Subcutaneous adipose tissue (tissue), 4 donors: Measurements from ENCODE around the gene CC2D2B. TPM values are rescaled to one million over a fixed set of nuclear protein-coding genes. Genes with fewer than 3 reads are reported as not detected.

ENCODE experiments used
- total RNA-seq, 4 donors: library from RNA; depleted of rRNA; stranded (reverse); fragments of >200 nt; gene quantifications; one replicate each; pipeline ENCODE4 v1.1.0, GENCODE V29; 2016
- TF ChIP-seq, protein P1 (sequence below): fragments of 450-650 bp; IDR thresholded peaks from one replicate; pipeline ENCODE4 v1.5.1; 2016; ENCODE audit warnings: low read depth, mild to moderate bottlenecking, control low read depth, antibody characterized with exemption, moderate library complexity

The CC2D2B gene
- total RNA-seq, 4 donors from 2014 or later, result 1.1 to 4.4 (median 2.2) TPM

DNA sequence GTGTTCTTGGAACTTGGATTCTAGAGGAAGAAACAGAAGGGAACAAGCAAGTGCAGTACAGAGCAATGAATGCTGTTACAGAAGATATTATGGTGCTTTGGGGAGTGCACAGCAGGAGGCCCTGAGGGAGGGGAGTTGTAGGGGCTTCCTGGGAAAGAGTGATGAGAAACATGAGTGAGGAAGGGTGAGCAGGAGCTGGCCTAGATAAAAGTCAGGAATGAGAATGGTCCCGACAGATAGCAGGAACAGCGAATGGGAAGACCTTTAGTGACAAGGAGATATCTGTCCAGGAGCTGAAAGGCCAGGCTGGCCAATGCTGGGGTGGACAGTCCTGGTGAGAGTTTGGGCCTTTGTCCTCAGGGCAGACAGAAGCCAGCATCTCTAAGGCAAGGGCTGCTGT is 115.0 kb downstream of the CC2D2B start:
- TF ChIP-seq, protein P1, sequence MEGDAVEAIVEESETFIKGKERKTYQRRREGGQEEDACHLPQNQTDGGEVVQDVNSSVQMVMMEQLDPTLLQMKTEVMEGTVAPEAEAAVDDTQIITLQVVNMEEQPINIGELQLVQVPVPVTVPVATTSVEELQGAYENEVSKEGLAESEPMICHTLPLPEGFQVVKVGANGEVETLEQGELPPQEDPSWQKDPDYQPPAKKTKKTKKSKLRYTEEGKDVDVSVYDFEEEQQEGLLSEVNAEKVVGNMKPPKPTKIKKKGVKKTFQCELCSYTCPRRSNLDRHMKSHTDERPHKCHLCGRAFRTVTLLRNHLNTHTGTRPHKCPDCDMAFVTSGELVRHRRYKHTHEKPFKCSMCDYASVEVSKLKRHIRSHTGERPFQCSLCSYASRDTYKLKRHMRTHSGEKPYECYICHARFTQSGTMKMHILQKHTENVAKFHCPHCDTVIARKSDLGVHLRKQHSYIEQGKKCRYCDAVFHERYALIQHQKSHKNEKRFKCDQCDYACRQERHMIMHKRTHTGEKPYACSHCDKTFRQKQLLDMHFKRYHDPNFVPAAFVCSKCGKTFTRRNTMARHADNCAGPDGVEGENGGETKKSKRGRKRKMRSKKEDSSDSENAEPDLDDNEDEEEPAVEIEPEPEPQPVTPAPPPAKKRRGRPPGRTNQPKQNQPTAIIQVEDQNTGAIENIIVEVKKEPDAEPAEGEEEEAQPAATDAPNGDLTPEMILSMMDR, result no peak

DNA sequence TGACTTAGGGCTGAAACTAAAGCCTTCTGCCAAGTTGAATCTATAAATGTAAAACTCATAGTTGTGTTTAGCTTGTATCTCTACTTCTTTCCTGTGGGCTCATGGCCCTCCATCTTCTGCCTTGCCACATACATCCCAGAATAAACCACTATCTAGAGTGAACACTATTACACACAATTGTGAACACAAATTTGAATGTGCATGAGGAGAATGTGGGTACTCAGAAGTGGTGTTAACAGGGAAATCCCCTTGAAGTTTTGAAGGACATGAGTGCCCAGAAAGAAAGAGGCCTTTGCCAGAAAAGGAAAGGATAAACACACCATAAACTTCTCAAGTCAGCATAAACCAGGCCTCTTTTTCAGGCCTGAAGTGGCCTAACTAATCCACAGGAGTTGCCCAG is 115.4 kb downstream of the CC2D2B start:
- TF ChIP-seq, protein P1, result no peak

DNA sequence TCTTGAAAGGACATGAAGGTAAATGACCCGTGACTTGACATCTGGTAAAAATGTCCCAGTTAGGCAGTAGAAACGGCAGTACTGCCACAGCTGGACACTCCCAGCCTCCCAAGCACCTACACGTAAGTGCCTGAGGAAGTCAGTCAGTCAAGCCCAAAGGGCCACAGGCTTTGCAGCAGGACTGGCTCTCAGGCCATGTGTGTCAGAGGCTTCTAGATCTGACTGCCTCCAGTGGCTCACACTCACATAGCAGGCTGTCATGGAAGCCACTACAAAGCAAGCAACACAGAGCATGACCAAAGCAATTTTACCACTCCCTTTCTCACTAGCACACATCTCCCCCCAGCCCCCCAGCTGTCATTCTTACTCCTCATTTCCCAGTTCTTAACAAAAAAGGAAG is 117.8 kb downstream of the CC2D2B start:
- TF ChIP-seq, protein P1, result no peak

DNA sequence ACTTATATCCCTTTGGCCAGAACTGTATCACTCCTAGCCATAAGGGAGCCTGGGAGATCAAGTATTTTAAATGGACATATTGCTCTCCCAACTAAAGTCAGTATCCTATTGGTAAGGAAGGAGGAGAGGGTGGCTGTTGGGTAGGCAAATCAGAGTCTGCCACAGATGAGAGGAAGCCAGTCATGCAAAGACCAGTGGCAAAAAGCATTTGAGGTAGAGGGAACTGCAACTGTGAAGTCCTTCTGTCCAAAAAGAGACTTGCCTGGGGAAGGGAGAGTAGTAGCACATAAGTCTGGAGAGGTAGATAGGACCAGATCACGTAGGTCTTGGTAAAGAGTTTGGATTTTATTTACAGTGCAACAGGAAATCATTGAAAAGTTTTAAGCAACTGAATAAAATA is 126.8 kb downstream of the CC2D2B start:
- TF ChIP-seq, protein P1, result no peak

DNA sequence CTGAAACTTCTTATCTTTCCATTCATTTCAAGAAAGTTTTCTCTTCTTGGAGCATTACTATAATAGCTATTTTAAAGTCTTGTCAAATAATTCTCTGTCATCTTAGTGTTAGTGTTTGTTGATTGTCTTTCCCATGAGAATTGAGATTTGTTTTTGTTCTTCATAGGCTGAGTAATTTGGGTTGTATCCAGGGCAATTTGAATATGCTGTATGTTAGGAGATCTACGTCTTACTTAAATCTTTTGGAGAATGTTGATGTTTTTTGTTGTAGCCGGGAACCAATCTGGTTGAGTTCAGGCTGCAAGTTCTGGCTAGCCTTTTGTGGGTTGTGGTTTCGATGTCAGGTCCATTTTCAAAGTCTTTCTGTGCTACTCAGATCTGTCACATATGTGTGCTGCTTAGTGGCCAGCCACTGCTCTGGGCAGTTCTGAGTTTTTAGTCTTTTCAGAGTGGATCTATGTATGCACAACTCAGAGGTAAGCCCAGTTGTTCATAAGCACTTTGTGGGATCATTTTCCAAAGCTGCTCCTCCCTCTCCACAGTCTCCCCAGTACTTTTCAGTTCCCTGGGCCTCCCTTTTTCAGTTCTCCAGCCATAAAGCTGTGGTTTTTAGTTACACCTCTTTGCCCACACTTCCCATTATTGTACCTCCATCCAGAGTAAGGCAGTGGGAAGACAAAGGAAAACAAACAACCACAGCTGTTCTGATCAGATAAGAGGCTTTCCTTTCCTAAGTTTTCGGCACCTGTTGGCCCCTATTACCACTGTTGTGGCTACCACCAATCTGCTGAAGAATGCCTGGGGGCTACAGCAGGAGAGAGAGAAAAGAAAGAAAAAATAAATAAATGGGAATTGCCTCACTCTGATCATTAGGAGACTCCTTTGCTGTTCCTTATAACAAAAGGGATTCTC is 131.0 kb downstream of the CC2D2B start:
- TF ChIP-seq, protein P1, result no peak

DNA sequence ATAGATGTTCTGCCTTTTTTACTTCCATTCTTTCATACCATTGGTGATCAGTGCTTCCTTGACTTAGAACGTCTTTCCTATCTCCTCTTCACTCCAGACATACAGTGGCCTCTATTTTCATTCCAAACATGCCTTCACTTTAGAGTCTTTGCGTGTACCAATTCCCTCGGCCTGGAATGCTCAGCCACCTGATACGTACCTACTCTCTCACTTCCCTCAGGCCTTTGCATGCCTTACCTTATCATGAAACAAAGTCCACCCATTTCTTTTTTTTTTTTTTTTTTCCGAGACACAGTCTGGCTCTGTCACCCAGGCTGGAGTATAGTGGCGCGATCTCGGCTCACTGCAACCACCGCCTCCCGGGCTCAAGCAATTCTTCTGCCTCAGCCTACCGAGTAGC is 133.4 kb downstream of the CC2D2B start:
- TF ChIP-seq, protein P1, result no peak

DNA sequence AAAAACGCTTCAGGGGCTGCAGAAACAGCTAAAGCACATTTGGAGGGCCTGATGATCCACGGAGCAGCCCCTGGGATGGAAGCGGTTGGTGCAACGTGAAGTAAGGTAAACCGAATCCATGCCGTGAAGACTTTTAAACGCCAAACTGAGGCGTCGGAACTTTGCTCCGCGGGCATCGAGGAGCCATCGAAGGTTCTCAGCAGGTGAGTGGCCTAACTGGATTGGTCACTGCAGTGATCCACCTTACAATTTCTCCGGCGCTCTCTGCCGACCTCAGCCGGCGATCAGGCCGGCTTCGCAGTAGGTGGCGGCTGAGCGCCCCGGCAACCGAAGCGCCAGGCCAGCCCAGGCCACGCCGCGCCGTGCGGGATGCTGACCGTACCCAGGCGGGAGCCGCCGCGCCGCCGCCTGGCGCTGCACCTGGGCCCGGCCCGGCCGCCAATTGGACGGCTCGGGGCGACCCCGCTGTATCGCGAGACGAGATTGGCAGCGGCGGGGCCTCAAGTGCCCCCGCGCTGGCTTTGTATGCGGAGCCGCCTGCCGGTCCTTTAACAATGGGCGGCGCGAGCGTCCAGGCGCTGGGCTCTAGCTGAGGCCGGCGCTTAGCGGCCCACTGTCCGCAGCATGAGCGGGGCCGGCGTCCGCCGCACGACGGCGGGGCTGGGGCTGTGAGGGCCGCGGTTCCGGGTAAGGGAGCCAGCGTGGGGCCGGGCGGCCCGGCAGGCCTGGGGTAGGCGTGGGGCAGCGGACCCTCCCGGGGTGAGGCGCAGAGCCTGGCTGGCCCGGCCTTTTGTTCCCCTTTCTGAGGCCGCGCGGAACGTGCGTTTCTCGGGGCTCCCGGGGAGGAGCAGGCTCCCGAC is 135.5 kb downstream of the CC2D2B start, which contains the start of gene CCNJ:
Gene CCNJ, plus strand, starts transcription at position 551 of the 860 bp plus-strand sequence. CDS start 811 bp downstream, outside the sequence.
- TF ChIP-seq, protein P1, result no peak
